WTC11 (cell line): Measurements from ENCODE around the gene ARF5. TPM values are rescaled to one million over a fixed set of nuclear protein-coding genes. Genes with fewer than 3 reads are reported as not detected.

ENCODE experiments used
- ATAC-seq: fragments of 200-7000 bp; cut with Tn5 transposase; 2 replicates; pipeline ENCODE4 v1.10.0; 2021; ENCODE audit warnings: mild to moderate bottlenecking, moderate library complexity
- CTCF ChIA-PET: fragments of 300-600 bp; sonication (Branson Sonifier 250); formaldehyde crosslinking; loops from one replicate; lab custom pipeline; 2021; ENCODE audit warnings: antibody characterized with exemption; lab: Charles Lee
- POLR2A ChIA-PET: fragments of 350-600 bp; sonication (Branson Sonifier 250); formaldehyde crosslinking; loops from one replicate; lab custom pipeline; 2021; ENCODE audit warnings: antibody characterized with exemption; lab: Charles Lee
- DNase-seq: peaks from one replicate; pipeline ENCODE4 v3.0.0; 2021; ENCODE audit warnings: low spot score
- H3K27ac Mint-ChIP-seq: 2 replicates; pipeline ENCODE4 v1.8.0; 2021; ENCODE audit warnings: mixed read lengths
- H3K27me3 Mint-ChIP-seq: 2 replicates; pipeline ENCODE4 v1.8.0; 2021; ENCODE audit warnings: low read depth, mild to moderate bottlenecking, moderate library complexity, mixed read lengths
- H3K36me3 Mint-ChIP-seq: 2 replicates; pipeline ENCODE4 v1.8.0; 2021; ENCODE audit warnings: mixed read lengths
- H3K4me1 Mint-ChIP-seq: 2 replicates; pipeline ENCODE4 v1.8.0; 2022; ENCODE audit warnings: mixed read lengths
- H3K4me3 Mint-ChIP-seq: 2 replicates; pipeline ENCODE4 v1.8.0; 2021; ENCODE audit warnings: mild to moderate bottlenecking, moderate library complexity, mixed read lengths
- H3K9me3 Mint-ChIP-seq: 2 replicates; pipeline ENCODE4 v1.8.0; 2021; ENCODE audit warnings: mixed read lengths
- AR ChIP-seq: fragments of 250-450 bp; sonication (Bioruptor Pico); IDR thresholded peaks from 2 replicates; pipeline ENCODE4 v1.9.0; 2021; ENCODE audit warnings: mild to moderate bottlenecking
- E2F5 ChIP-seq: sonication (generic); formaldehyde crosslinking; IDR thresholded peaks from 2 replicates; pipeline ENCODE4 v1.8.1; 2022; ENCODE audit warnings: mild to moderate bottlenecking, moderate library complexity, missing genetic modification reagents
- FOXP4 ChIP-seq: sonication (generic); formaldehyde crosslinking; IDR thresholded peaks from 2 replicates; pipeline ENCODE4 v1.8.0; 2022; ENCODE audit warnings: mild to moderate bottlenecking, missing genetic modification reagents
- GABPB1 ChIP-seq: sonication (generic); formaldehyde crosslinking; IDR thresholded peaks from 2 replicates; pipeline ENCODE4 v1.8.1; 2023; ENCODE audit warnings: mild to moderate bottlenecking, missing genetic modification reagents
- PRDM15 ChIP-seq: sonication (generic); formaldehyde crosslinking; IDR thresholded peaks from 2 replicates; pipeline ENCODE4 v1.8.0; 2022; ENCODE audit warnings: missing genetic modification reagents
- PRRX2 ChIP-seq: fragments of 250-450 bp; sonication (Bioruptor Pico); IDR thresholded peaks from 2 replicates; pipeline ENCODE4 v1.8.0; 2021; ENCODE audit warnings: mild to moderate bottlenecking
- SP1 ChIP-seq: sonication (generic); formaldehyde crosslinking; conservative IDR thresholded peaks from 2 replicates; pipeline ENCODE4 v1.8.1; 2022; ENCODE audit warnings: missing genetic modification reagents
- TP53 ChIP-seq: sonication (generic); formaldehyde crosslinking; IDR thresholded peaks from 2 replicates; pipeline ENCODE4 v1.8.1; 2023; ENCODE audit warnings: mild to moderate bottlenecking, missing genetic modification reagents
- ZMAT4 ChIP-seq: fragments of 250-450 bp; sonication (Bioruptor Pico); IDR thresholded peaks from 2 replicates; pipeline ENCODE4 v1.9.0; 2021; ENCODE audit warnings: mild to moderate bottlenecking
- ZNF121 ChIP-seq: sonication (generic); formaldehyde crosslinking; IDR thresholded peaks from 2 replicates; pipeline ENCODE4 v1.8.0; 2023; ENCODE audit warnings: missing genetic modification reagents
- ZNF232 ChIP-seq: sonication (generic); formaldehyde crosslinking; IDR thresholded peaks from 2 replicates; pipeline ENCODE4 v1.8.0; 2022; ENCODE audit warnings: mild to moderate bottlenecking, missing genetic modification reagents
- ZNF416 ChIP-seq: fragments of 250-450 bp; sonication (Bioruptor Pico); IDR thresholded peaks from 2 replicates; pipeline ENCODE4 v1.9.0; 2021; ENCODE audit warnings: mild to moderate bottlenecking, inconsistent platforms
- ZNF425 ChIP-seq: fragments of 250-450 bp; sonication (Bioruptor Pico); conservative IDR thresholded peaks from 2 replicates; pipeline ENCODE4 v1.9.0; 2021; ENCODE audit warnings: mild to moderate bottlenecking
- total RNA-seq: library from RNA; stranded (reverse); gene quantifications from 3 replicates; pipeline ENCODE4 v1.2.3, GENCODE V29; 2021

The ARF5 gene
- total RNA-seq, 1 experiment from 2014 or later = 167 TPM

GRCh38 chr7:127619681-127620405 lies 31.6 kb downstream of the ARF5 start (continued):
- TF ChIP-seq GABPB1 = no peak

- ChIA-PET CTCF (interaction anchor here (0.5 to 3.0 kb wide), 16 partner anchors 9 to 173 kb away, joined by 3 to 89 read pairs (median 4); partner anchors contain the start of genes ARF5 and GCC1), POLR2A (interaction anchor here (0.5 to 1.7 kb wide), 4 partner anchors 33 to 392 kb away, joined by 3 to 9 read pairs (median 5); partner anchors contain the start of genes ARF5 and GCC1)
- peak; percentile 90 for ATAC-seq
- H3K27me3 Mint-ChIP-seq = peaks cover 82% of the 10 kb centered on the region
- no peaks in the 10 kb centered on the region for H3K36me3 Mint-ChIP-seq
- no peaks in the 10 kb centered on the region for H3K9me3 Mint-ChIP-seq
- H3K4me3 Mint-ChIP-seq = peak overlapping the region; percentile 89
- H3K27ac Mint-ChIP-seq = no peak overlapping the region
- peaks cover 17% of the 10 kb centered on the region for H3K4me1 Mint-ChIP-seq
- peak; percentile 45 for DNase-seq
- 0 out of 2 replicates have a peak, but pooled peaks have one; percentile 12 for TF ChIP-seq SP1 (CRISPR knock-in tag)
- TF ChIP-seq TP53 = 0 out of 2 replicates have a peak, but pooled peaks have one; percentile 18
- no peak for TF ChIP-seq E2F5
- 0 out of 2 replicates have a peak, but pooled peaks have one; percentile 45 for TF ChIP-seq ZNF232 (CRISPR knock-in tag)
- TF ChIP-seq ZNF425 (CRISPR knock-in tag) = no peak
- no peak for TF ChIP-seq PRDM15 (CRISPR knock-in tag)
- no peak for TF ChIP-seq AR (CRISPR knock-in tag)
- no peak for TF ChIP-seq ZNF121 (CRISPR knock-in tag)
- no peak for TF ChIP-seq ZNF416 (CRISPR knock-in tag)
- TF ChIP-seq FOXP4 (CRISPR knock-in tag) = 0 out of 2 replicates have a peak, but pooled peaks have one; percentile 6
- TF ChIP-seq PRRX2 (CRISPR knock-in tag) = no peak
- no peak for TF ChIP-seq ZMAT4
Observed at GRCh38 chr7:127620406-127621233, 32.4 kb downstream of the ARF5 start.
